NOMO-1 treated with dmso at 0.1 percent for 144 hours (cell line): ENCODE results near the gene CHRFAM7A.
"Not testable (repeated sequence)": the region's sequence is repeated elsewhere in the genome, so short reads cannot be mapped to it uniquely, and the experiment has no call there.

ENCODE experiments used
- DNase-seq: peaks from one replicate; lab custom pipeline; 2025; ENCODE audit not compliant: unreplicated experiment; lab: John Stamatoyannopoulos, UW

The CHRFAM7A gene

DNA sequence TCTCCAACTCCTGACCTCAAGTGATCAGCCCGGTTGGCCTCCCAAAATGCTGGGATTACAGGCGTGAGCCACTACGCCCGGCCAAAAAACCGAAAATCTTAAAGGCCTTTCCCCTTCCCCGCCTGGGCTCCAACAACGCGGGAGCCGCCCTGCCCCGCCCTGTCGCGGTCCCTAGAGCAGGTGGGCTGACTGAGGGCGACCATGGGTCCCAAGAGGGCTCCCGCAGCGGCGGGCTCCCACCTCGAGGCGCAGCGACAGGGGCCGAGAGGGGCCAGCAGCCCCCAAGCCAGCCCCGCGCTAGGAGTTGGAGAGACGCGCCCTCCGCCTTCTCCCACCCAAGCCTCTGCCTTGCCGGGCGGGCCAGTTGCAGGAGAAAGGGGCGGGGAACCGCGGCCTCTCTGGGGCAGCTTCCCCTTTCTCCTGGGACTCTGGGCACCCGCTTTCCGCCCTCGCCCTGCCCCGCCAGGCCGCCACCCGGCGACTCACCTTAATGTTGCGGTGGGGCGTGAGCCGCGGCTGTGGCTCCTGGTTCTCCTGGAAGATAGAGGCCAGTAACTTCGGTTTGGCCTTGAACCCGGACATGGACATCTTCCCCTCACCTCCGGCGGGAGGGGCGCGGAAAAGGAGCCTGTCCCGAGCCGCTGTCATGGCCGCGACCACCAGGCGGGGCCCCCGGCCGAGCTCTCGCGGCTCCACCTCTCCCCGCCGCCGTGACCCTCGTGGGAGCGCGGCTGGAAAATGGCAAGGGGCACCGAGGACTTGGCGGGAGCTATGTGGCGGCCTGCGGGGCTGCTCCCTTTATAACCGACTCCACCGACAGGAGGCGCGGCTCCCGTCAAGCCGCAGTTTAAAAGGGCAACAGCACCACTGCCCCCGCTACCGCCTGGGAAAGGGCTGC lies at the start of gene CHRFAM7A:
CHRFAM7A (minus strand) TSS at position 775 of the 898 bp plus-strand sequence. CDS start 10,189 bp downstream, outside the sequence.
- not testable (repeated sequence) for DNase-seq

DNA sequence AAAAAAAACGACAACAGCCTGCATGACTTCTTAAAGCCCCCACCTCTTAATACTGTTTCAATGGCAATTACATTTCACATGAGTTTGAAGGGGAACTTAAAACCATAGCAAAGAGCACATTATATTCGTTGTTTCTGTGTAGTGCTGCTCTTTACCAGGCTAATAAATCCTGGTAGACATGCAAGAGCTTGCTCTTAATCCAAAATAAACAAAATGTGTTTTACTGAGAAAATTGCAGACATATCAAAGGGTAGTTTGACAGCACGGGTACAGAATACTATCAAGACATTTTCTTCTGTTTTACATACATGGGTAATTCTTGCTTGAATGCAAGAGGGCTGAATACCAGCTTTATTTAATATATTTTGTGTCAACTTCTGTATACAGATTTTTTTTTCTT lies 45.0 kb upstream of the CHRFAM7A start:
- not testable (repeated sequence) for DNase-seq

DNA sequence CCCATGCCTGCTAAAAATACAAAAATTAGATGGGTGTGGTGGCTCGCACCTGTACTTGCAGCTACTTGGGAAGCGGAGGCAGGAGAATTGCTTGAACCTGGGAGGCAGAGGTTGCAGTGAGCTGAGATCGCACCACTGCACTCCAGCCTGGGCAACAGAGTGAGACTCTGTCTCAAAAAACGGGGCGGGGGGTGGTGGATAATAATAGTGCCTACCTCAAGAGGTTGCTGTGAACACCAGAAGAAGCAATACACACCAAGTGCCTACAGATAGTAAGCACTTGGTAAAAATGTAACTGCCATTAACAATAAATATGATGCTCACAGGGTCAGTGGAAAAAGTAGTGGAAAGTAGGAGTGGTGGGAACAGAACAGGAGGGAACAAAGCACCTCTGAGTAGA lies 42.5 kb upstream of the CHRFAM7A start:
- DNase-seq, result not testable (repeated sequence)

DNA sequence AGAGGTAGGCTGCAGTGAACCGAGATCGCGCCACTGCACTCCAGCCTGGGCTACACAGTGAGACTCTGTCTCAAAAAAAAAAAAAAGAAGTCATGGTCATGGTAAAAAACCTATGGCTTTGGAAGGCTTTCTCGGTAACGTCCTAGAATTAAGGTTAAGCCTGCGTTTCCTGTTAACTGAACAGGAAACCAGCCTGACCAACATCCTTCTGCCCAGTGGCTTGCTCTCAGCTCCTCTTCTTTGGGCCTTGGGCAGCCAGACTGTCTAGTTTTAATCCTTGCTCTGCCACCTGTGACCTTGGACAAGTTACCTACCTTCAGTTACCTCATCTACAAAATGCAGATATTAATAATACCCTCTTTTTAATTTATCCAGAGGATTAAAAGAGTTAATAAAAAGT lies 27.4 kb upstream of the CHRFAM7A start:
- not testable (repeated sequence) for DNase-seq

DNA sequence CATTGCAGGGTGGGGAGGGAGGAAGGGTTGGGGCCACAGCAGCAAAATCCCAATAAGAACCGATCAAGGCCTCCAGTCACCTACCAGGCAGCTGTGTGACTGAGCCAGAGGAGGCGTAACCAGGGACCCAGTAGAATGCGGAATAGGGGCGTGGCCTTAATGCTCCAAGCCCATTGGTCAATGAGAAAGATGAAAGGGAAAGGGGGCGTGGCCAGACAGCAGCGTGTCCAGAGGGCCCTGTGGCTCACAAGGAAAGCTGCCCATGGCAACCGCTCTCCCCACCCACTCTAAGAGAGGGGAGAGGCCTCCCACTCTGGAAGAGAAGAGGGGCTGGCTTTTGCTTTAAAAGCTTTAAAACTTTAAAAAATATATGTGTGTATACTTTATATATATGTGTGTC lies 20.8 kb upstream of the CHRFAM7A start, which contains the start of gene GOLGA8R:
GOLGA8R (minus strand) TSS at position 101 of the 400 bp plus-strand sequence; CDS start at position 3, 98 bp downstream.
- DNase-seq, result not testable (repeated sequence)

DNA sequence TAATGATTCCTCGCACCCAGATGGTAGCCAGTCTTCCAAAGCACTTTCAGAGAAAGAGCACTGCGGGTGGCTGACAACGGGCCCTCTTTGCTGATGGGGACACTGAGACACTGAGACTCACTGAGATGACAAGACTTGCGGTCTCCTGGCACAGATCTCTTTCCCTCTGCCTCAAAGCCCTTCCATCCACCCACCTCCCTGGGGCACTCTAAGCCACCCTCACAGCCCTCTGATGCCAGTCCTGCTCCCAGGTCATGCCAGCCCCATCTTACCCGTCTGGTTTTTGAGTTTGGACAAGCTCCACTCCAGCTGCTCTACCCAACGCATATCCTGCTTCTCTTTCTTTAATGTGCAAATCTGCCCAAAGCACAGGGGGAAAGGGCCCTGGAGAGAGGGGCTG lies 14.3 kb upstream of the CHRFAM7A start:
- not testable (repeated sequence) for DNase-seq

DNA sequence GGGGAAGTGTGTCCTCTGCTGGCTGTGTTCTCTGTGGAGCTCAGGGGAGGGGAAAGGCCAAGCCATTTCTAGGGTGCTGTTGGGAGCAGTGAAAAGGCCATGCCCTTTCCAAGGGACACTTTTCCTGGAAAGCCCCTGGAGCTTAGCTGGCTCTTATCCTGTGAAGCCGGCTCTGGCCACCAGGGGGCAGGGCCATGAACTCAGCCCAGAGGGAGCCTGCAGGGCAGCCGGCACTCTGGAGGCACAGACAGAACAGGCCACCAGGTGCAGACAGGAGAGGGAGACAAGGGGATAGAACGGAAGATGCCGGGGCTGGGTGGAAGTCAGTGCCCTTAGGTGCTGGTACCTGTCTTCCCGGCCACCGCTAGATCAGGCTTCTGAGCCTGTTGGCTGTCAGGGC lies 5.6 kb upstream of the CHRFAM7A start:
- DNase-seq, result not testable (repeated sequence)

DNA sequence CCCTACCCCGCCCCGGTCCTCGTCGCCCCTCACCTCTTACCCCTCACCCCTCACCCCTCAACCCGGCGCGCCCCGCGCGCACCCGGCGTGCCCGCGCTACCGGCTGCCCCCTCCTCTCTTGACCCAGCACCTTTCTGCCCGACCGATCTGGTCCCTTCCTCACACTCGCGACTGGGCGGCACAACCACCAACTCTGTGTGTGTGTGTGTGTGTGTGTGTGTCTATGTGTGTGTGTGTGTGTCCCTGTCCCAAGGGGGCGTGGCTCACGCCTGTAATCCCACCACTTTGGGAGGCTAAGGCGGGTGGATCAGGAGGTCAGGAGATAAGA lies 288 bp upstream of the CHRFAM7A start:
- DNase-seq, result not testable (repeated sequence)

DNA sequence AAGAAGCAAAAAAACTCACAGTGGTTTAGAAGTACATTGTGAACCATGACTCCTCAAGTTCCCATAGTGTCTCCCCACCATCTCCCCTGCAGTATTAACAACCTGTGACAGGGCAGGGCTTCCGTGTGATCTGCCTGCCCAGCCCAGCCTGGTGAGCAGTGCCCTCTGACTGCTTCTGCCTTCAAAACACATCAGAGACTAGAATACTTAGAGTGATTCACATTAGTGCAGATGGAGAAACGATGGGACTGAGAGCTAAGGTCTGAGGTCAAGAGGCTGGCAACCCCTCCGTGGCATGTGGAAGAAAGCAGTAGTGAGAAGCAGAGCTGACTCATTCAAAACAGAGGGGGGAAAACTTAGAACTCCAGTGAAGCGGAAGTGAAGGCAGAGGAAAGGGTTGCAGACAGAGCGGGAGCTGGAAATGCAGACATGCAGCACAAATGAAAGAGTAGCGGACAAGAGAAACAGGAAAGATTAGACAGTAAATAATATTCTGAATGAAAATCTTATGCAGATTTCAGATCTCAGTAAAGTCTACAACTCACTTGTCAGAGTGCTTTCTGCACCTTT lies 6.9 kb downstream of the CHRFAM7A start:
- not testable (repeated sequence) for DNase-seq

DNA sequence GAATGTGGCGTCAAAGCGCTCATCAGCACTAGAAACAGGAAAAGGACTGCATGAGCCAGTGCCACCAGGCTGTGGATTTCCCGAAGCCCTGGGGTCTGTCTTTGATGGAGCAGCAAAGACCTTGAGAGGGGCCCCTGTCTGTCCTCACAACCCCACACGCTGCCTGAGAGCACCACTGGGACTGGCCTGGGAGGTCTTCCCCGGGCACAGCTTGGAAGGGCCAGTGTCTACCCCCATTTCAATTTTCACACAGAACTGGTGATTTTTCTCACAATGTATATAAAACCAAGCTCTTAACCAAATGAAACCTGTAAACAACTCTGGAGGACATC lies 16.3 kb downstream of the CHRFAM7A start:
- DNase-seq, result not testable (repeated sequence)

DNA sequence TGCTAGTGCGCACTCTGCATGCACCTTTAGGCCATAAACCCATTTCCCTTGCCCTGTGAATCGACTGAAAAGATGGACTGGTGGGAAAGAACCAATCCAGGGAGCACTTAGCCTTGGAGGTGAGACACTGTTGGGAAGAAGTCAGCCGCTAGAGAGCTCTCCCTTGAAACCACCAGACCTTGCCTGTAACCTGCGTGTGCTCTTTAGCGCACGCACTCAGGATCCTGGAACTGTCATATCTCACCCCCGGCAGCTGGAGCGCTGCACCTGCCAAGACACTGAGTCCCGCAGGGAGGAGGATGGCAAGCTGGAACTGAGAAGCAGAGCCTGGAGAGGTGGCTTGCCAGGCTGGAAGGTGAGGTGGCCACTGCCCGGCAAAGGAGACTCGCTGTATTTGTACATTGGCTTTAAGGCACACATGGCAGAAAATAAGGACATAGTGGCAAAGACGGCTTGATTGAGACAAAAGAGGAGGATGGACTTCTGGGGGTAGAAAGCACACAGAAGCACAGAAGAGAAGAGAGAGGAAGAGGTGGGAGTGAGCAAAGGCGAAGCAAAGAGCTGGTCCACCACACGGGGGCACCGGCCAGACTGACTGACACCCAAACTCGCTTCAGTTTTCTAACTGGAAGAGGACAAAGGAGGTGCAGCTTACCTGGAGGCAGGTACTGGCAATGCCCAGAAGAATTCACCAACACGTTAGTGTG lies 16.8 kb downstream of the CHRFAM7A start:
- not testable (repeated sequence) for DNase-seq

DNA sequence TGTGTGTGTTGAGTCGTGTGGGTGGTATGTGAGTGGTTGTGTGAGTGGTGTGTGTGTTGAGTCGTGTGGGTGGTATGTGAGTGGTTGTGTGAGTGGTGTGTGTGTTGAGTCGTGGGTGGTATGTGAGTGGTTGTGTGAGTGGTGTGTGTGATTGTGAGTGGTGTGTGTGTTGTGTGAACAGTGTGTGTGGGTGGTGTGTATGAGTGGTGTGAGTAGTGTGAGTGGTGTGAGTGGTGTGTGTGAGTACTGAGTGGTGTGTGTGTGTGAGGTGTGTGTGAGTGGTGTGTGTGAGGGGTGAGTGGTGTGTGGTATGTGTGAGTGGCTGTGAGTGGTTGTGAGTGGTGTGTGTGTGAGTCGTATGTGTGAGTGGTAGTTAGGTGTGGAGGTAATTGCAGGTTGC lies 17.5 kb downstream of the CHRFAM7A start:
- DNase-seq, result not testable (repeated sequence)

DNA sequence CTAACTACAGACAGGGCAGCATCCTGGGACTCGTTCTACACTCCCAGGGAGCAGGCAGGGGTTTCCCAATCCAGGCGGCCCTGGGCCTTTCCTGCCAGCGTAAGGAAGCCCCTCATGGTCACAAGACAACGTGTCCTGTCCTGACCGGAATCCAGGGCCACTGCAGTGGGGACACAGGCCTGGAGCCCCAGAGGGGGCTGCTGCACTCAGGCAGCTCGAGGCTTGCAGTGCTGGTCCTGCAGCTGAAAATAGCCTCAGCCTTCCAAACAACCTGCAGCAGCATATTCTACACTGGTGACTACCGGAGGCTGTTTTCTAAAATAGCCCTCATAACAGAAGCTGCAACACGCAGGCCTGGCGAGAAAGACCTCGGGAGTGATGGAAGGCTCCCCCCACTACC lies 18.5 kb downstream of the CHRFAM7A start:
- DNase-seq, result not testable (repeated sequence)

DNA sequence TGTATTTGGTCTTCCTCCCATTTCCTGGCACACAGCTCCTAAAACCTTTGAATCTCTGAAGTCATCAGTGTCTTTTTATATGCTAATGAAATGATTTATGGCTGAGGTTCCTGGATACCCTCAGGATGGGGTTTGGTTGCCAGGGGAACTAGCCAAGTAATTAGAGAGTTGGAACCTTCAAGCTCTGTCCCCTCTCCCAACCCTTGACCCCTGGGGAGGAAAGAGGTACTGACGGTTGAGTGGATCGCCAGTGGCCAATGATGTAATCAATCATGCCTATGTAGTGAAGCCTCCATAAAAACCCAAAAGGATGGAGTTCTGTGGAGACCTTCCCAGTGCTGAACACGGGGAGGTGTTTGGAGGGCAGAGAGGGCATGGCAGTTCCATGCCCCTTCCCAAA lies 25.1 kb downstream of the CHRFAM7A start:
- not testable (repeated sequence) for DNase-seq

DNA sequence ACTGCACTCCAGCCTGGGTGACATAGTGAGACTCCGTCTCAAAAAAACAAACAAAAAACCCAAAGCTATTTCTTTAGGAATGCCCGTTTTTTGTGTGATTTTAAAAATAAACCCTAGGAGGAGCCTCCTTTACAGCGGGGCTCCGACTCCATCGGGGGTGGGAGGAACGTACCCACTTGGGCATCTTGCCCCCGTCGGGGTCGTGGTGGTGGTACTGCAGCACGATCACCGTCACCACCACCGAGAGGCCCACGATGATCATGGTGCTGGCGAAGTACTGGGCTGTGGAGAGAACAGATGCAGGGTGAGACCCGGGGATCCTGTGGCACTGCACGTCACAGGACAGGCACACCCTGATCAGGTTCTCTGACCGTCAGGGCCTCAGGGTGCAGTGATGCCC lies 26.1 kb downstream of the CHRFAM7A start:
- DNase-seq, result not testable (repeated sequence)

DNA sequence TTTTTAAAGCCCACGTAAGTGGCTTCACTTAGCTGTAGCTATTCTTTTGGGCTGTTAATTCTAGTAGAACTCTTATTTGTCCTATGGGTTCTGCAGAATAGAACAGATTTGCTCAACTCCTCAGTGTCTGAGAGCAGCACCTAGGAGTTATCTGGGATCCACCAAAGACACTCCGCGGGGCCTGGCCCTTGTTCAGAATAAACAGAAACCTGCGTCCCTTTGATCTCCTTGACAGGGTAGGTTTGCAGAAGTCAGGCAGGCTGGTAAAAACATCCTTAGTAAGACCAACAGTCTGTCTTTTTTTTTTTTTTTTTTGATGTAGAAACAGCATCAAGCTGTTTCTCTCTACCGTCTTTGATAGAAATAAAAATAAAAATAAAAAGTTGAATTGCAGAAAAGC lies 31.9 kb downstream of the CHRFAM7A start:
- DNase-seq, result not testable (repeated sequence)

DNA sequence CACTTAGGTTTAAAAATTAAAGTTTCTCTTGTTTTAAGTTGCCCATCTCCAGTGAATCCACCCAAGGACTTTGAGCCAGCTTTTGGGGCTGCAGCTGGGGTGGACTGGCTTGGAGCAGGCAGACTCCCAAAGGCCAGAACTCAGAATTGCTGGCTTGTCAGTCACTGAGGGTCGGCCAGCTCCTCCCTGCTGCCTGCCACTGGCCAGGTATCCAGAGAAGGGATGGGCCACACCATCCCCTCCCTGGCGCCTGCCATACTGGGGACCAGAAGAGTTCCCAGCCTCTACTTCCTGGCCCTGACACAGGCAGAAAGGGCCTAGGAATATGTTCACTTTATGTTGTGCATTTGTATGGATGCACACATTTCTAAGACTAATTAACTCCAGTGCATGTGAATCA lies 32.4 kb downstream of the CHRFAM7A start:
- DNase-seq, result not testable (repeated sequence)

DNA sequence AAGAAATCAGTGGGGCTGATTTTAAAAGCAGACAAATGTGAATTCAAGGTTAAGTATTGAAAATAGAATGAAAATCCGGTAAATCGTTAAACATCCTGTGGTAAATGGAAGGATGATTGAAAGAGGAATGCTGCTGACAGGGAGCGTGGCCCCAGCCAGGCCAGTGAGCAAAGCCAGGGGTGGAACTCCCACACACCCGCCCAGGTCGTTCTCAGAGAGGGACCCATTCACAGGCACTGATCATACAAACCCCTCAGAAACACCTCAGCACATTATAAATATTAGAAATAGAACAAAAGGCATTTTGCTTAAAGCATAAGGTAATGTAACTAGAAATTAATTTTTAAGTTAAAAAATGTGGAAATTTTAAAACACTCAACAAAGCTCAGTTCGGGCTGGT lies 38.3 kb downstream of the CHRFAM7A start:
- not testable (repeated sequence) for DNase-seq

DNA sequence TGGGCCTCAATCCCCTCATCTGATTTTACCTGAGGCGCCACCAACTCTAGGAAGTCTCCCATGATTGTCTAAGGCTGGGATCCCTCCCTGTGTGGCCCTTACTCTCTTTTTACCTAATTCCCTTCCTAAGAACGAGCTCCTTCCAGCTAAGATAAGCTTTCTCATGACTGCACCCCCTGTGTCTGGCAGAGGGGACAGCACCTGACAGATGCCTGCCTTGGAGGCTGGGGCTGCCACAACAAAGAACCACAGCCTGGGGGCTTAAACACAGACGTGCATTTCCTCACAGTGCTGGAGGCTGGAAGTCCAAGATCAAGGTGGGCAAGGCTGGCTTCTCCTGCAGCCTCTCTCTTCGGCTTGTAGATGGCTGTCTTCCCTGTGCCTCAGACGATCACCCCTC lies 43.5 kb downstream of the CHRFAM7A start:
- not testable (repeated sequence) for DNase-seq

DNA sequence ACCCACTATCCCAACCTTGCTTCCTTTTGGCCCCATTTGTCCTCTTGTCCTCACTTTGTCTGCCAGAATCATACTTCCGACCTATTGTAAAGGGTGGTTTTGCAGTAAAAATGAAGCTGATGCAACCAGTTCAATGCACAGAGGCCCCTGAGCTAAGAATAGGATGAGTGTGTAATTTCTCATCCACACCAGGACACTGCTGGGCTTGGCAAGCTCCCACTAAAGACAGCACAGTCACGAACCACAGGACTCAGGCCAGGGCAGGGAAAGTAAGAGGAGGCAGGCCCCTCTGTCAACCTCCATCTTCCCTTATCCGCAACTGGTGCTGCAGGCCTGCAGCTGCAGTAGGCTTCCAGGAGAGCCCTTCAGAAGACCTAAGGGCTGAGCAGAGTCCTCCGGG lies 56.8 kb downstream of the CHRFAM7A start:
- DNase-seq, result not testable (repeated sequence)

DNA sequence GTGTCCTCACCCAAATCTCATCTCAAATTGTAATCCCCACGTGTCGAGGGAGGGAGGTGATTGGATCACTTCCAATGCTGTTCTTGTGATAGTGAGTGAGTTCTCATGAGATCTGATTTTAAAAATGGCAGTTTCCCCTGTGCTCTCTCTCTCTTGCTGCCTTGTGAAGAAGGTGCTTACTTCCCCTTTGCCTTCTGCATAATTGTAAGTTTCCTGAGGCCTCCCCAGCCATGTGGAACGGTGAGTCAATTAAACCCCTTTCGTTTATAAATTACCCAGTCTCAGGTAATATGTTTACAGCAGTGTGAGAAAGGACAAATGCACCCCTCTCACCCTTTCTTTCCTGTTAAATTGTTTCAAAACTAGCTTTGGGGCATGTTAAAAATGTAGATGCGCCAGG lies 59.2 kb downstream of the CHRFAM7A start:
- not testable (repeated sequence) for DNase-seq

DNA sequence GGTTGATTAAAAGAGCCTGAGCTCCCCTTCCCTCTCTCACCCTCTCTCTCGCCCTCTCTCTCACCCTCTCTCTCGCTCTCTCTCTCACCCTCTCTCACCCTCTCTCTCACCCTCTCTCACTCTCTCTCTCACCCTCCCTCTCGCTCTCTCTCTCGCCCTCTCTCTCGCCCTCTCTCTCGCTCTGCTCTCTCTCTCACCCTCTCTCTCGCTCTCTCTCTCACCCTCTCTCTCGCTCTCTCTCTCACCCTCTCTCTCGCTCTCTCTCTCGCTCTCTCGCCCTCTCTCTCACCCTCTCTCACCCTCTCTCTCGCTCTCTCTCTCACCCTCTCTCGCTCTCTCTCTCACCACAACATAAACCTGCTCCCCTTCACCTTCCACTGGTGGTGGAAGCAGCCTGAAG lies 67.2 kb downstream of the CHRFAM7A start:
- DNase-seq, result not testable (repeated sequence)
